HG03354 (cell line): ENCODE data around the gene ZNF709.
"Not testable (repeated sequence)": the region's sequence is repeated elsewhere in the genome, so short reads cannot be mapped to it uniquely, and the experiment has no call there.

Experiments
- ATAC-seq: cut with Tn5 transposase; IDR thresholded peaks from one replicate; pipeline ENCODE4 v1.9.1; 2021; ENCODE audit warnings: mild to moderate bottlenecking; ENCODE audit not compliant: unreplicated experiment, poor library complexity, severe bottlenecking

Gene ZNF709

GRCh38 chr19:12464139-12464538, 20.5 kb downstream of the ZNF709 start:
- ATAC-seq = not testable (repeated sequence)

- no peak for ATAC-seq
Measured at GRCh38 chr19:12453495-12453894, 31.1 kb downstream of the ZNF709 start.

- ATAC-seq = no peak
Measured at GRCh38 chr19:12450844-12451243, 33.8 kb downstream of the ZNF709 start.

GRCh38 chr19:12448808-12449207, 35.8 kb downstream of the ZNF709 start:
- no peak for ATAC-seq

GRCh38 chr19:12440541-12441316, 43.9 kb downstream of the ZNF709 start, which contains the start of gene ZNF443:
Gene ZNF443 (minus strand): TSS chr19:12441021. CDS start chr19:12440914, 107 bp downstream.
- peak; percentile 89 for ATAC-seq

GRCh38 chr19:12439686-12440540, 44.7 kb downstream of the ZNF709 start:
- peak; percentile 47 for ATAC-seq

GRCh38 chr19:12430726-12431299, 53.8 kb downstream of the ZNF709 start:
- not testable (repeated sequence) for ATAC-seq

- ATAC-seq = no peak
Measured at GRCh38 chr19:12425888-12426274, 58.7 kb downstream of the ZNF709 start.

- no peak for ATAC-seq
Measured at GRCh38 chr19:12425236-12425887, 59.3 kb downstream of the ZNF709 start.

GRCh38 chr19:12417273-12417672, 67.3 kb downstream of the ZNF709 start:
- not testable (repeated sequence) for ATAC-seq

GRCh38 chr19:12411893-12412292, 72.7 kb downstream of the ZNF709 start:
- no peak for ATAC-seq
